PC-3 (cell line): ENCODE data around the gene ERAP2. TPM values are rescaled to one million over a fixed set of nuclear protein-coding genes. Genes with fewer than 3 reads are reported as not detected.

Experiments used
- ATAC-seq: fragments of 200-7000 bp; cut with Tn5 transposase; 2 replicates; pipeline ENCODE4 v1.9.1; 2020; ENCODE audit warnings: mild to moderate bottlenecking, moderate library complexity
- BruUV-seq: library from RNA; stranded (reverse); fragments of 400-500 nt; replicated peaks from 2 replicates; lab custom pipeline; 2021; lab: Mats Ljungman, UMichigan
- CTCF ChIA-PET: fragments of 300-600 bp; sonication (Branson Sonifier 250); formaldehyde crosslinking; loops from one replicate; lab custom pipeline; 2022; ENCODE audit warnings: antibody characterized with exemption; lab: Charles Lee
- POLR2A ChIA-PET: fragments of 300-600 bp; sonication (Branson Sonifier 250); formaldehyde crosslinking; loops from one replicate; lab custom pipeline; 2022; ENCODE audit warnings: antibody characterized with exemption; ENCODE audit not compliant: unreplicated experiment; lab: Charles Lee
- DNase-seq: peaks from one replicate; pipeline ENCODE4 v3.0.0-alpha.2; 2015
- H2AFZ ChIP-seq: fragments of 300-600 bp; sonication (generic); 2 replicates; pipeline ENCODE4 v1.6.0; 2016; ENCODE audit warnings: antibody characterized with exemption, low read length
- H3F3A ChIP-seq: fragments of 300-600 bp; sonication (generic); one replicate; pipeline ENCODE4 v1.6.0; 2017; ENCODE audit warnings: antibody characterized with exemption, low read length, control low read depth, mild to moderate bottlenecking; ENCODE audit not compliant: unreplicated experiment
- H3K27ac ChIP-seq: fragments of 300-600 bp; sonication (generic); 2 replicates; pipeline ENCODE4 v1.5.1; 2016; ENCODE audit warnings: mild to moderate bottlenecking, low read length
- H3K27me3 ChIP-seq: fragments of 300-600 bp; sonication (generic); 2 replicates; pipeline ENCODE4 v1.6.1; 2016; ENCODE audit warnings: low read length, mixed read lengths
- H3K36me3 ChIP-seq: fragments of 300-600 bp; sonication (generic); 2 replicates; pipeline ENCODE4 v1.6.1; 2016; ENCODE audit warnings: low read depth, mixed run types, low read length, mixed read lengths
- H3K4me1 ChIP-seq: fragments of 300-600 bp; sonication (generic); 2 replicates; pipeline ENCODE4 v1.5.1; 2016; ENCODE audit warnings: low read length; ENCODE audit not compliant: insufficient read depth
- H3K4me2 ChIP-seq: fragments of 300-600 bp; sonication (generic); 2 replicates; pipeline ENCODE4 v1.6.0; 2016; ENCODE audit warnings: low read length
- H3K4me3 ChIP-seq: fragments of 300-600 bp; sonication (generic); 2 replicates; pipeline ENCODE4 v1.5.1; 2016; ENCODE audit warnings: mild to moderate bottlenecking, low read length, mixed read lengths
- H3K79me2 ChIP-seq: fragments of 300-600 bp; sonication (generic); 2 replicates; pipeline ENCODE4 v1.6.1; 2017; ENCODE audit warnings: low read length, mixed read lengths
- H3K9ac ChIP-seq: fragments of 300-600 bp; sonication (generic); 2 replicates; pipeline ENCODE4 v1.6.0; 2016; ENCODE audit warnings: mild to moderate bottlenecking, low read length
- H3K9me2 ChIP-seq: fragments of 300-600 bp; sonication (generic); replicated peaks from 2 replicates; pipeline ENCODE4 v1.6.1; 2016; ENCODE audit warnings: mixed run types, low read length, mixed read lengths
- H3K9me3 ChIP-seq: fragments of 300-600 bp; sonication (generic); 2 replicates; pipeline ENCODE4 v1.6.1; 2016; ENCODE audit warnings: low read length, mixed read lengths
- H4K20me1 ChIP-seq: fragments of 300-600 bp; sonication (generic); 2 replicates; pipeline ENCODE4 v1.6.1; 2016; ENCODE audit warnings: low read length, mixed read lengths
- EZH2 ChIP-seq: fragments of 300-600 bp; sonication (generic); IDR thresholded peaks from one replicate; pipeline ENCODE4 v1.6.1; 2017; ENCODE audit warnings: antibody characterized with exemption, mild to moderate bottlenecking, low read length; ENCODE audit not compliant: unreplicated experiment
- EZH2phosphoT487 ChIP-seq: fragments of 300-600 bp; sonication (generic); IDR thresholded peaks from 2 replicates; pipeline ENCODE4 v1.6.1; 2018; ENCODE audit warnings: mild to moderate bottlenecking, antibody characterized with exemption, low read length, borderline replicate concordance
- intact Hi-C: fragments of 100-400 bp; cut with micrococcal nuclease; formaldehyde crosslinking; loops from 2 replicates; pipeline ENCODE4 v1.9.0; 2023
- total RNA-seq: library from RNA; depleted of rRNA; stranded (reverse); fragments of >200 nt; gene quantifications from 2 replicates; pipeline ENCODE4 v1.2.3, GENCODE V29; 2014
- TF ChIP-seq, protein P1 (sequence below): fragments of 300-600 bp; sonication (generic); conservative IDR thresholded peaks from 2 replicates; pipeline ENCODE4 v1.5.1; 2017; ENCODE audit warnings: antibody characterized with exemption, low read depth, mild to moderate bottlenecking, low read length

The ERAP2 gene
- total RNA-seq, 1 experiment from 2014 or later, result 9.6 TPM

DNA sequence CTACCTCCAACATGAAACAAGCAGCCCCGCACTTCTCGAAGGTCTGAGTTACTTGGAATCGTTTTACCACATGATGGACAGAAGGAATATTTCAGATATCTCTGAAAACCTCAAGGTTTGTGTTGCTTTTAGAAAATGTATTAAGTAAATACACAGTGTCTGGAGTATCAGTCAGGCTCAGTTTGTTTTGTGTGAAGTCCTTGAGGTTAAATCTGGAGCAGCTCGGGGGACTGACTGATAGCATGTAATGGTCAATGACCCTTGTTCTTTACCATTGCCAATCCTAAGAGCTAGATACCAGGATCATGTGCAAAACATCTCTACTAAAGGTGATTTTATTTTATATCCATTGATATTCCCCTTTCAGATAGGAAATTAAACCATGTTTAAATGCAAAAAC lies 32.7 kb downstream of the ERAP2 start:
- CTCF ChIA-PET, result no interaction called here
- no peak overlapping the region for H2AFZ ChIP-seq
- H3K27ac ChIP-seq, result no peak overlapping the region
- intact Hi-C loops, result no loop called here
- no peaks in the 10 kb centered on the region for H3K9me2 ChIP-seq
- POLR2A ChIA-PET, result no interaction called here
- H3K79me2 ChIP-seq, result no peaks in the 10 kb centered on the region
- H3K27me3 ChIP-seq, result no peaks in the 10 kb centered on the region
- DNase-seq, result no peak
- no peak overlapping the region for H3K4me3 ChIP-seq
- no TSS peak for BruUV-seq
- no peaks in the 10 kb centered on the region for H3K36me3 ChIP-seq
- no peaks in the 10 kb centered on the region for H3F3A ChIP-seq
- no peaks in the 10 kb centered on the region for H3K4me1 ChIP-seq
- H3K4me2 ChIP-seq, result no peak overlapping the region
- H3K9ac ChIP-seq, result no peak overlapping the region
- H3K9me3 ChIP-seq, result no peaks in the 10 kb centered on the region
- TF ChIP-seq, protein P1, sequence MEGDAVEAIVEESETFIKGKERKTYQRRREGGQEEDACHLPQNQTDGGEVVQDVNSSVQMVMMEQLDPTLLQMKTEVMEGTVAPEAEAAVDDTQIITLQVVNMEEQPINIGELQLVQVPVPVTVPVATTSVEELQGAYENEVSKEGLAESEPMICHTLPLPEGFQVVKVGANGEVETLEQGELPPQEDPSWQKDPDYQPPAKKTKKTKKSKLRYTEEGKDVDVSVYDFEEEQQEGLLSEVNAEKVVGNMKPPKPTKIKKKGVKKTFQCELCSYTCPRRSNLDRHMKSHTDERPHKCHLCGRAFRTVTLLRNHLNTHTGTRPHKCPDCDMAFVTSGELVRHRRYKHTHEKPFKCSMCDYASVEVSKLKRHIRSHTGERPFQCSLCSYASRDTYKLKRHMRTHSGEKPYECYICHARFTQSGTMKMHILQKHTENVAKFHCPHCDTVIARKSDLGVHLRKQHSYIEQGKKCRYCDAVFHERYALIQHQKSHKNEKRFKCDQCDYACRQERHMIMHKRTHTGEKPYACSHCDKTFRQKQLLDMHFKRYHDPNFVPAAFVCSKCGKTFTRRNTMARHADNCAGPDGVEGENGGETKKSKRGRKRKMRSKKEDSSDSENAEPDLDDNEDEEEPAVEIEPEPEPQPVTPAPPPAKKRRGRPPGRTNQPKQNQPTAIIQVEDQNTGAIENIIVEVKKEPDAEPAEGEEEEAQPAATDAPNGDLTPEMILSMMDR, result no peak
- no peak for TF ChIP-seq EZH2
- TF ChIP-seq EZH2phosphoT487, result no peak
- no peaks in the 10 kb centered on the region for H4K20me1 ChIP-seq
- no peak for ATAC-seq

DNA sequence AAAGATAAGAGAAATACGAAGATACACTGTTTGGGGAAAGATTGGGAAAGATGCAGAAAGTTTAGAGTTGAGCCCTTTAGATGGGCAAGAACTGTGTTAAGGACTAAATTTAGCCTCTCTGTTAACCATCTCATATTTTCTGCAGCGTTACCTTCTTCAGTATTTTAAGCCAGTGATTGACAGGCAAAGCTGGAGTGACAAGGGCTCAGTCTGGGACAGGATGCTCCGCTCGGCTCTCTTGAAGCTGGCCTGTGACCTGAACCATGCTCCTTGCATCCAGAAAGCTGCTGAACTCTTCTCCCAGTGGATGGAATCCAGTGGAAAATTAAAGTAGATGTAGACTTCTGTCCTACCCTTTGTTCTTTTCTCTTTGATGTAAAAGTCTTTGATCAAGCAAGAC lies 33.1 kb downstream of the ERAP2 start:
- TF ChIP-seq EZH2phosphoT487, result no peak
- TF ChIP-seq, protein P1, result no peak
- TF ChIP-seq EZH2, result no peak
- H3K36me3 ChIP-seq, result no peaks in the 10 kb centered on the region
- no peaks in the 10 kb centered on the region for H3K79me2 ChIP-seq
- no peaks in the 10 kb centered on the region for H4K20me1 ChIP-seq
- POLR2A ChIA-PET, result no interaction called here
- H2AFZ ChIP-seq, result no peak overlapping the region
- BruUV-seq, result no TSS peak
- H3K27ac ChIP-seq, result no peak overlapping the region
- intact Hi-C loops, result no loop called here
- no peaks in the 10 kb centered on the region for H3K9me2 ChIP-seq
- no peak overlapping the region for H3K4me2 ChIP-seq
- H3K4me1 ChIP-seq, result no peaks in the 10 kb centered on the region
- H3K27me3 ChIP-seq, result no peaks in the 10 kb centered on the region
- no peak overlapping the region for H3K4me3 ChIP-seq
- CTCF ChIA-PET, result no interaction called here
- no peak overlapping the region for H3K9ac ChIP-seq
- ATAC-seq (no peak), DNase-seq (no peak)
- no peaks in the 10 kb centered on the region for H3F3A ChIP-seq
- no peaks in the 10 kb centered on the region for H3K9me3 ChIP-seq

DNA sequence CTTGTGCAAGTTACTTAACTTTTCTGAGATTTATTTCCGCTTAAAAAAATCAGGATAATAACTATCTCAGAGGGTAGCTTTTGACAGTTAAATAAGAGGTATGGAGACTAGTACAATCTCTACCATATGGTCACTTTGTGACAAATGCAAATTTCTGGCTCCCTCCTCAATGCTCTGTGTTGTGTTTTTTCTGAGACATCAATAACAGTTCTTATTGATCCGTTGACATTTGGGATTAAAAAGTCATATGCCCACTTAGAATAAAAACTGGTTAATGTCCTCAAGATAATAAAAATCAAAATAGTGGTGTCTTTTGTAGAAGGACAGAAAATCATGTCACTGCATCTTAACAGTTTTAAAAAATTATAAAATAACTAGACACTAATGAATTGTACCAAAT lies 34.8 kb downstream of the ERAP2 start:
- ATAC-seq (no peak), DNase-seq (no peak)
- Histone ChIP-seq H4K20me1 (no peaks in the 10 kb centered on the region), H3K4me3 (no peak overlapping the region), H3K9me2 (no peaks in the 10 kb centered on the region), H3F3A (no peaks in the 10 kb centered on the region), H3K79me2 (no peaks in the 10 kb centered on the region), H3K9ac (no peak overlapping the region), H3K27me3 (no peaks in the 10 kb centered on the region), H3K27ac (no peak overlapping the region), H2AFZ (no peak overlapping the region), H3K4me2 (no peak overlapping the region), H3K36me3 (no peaks in the 10 kb centered on the region), H3K4me1 (no peaks in the 10 kb centered on the region), H3K9me3 (no peaks in the 10 kb centered on the region)
- ChIA-PET POLR2A (no interaction called here), CTCF (no interaction called here)
- TF ChIP-seq EZH2 (no peak), EZH2phosphoT487 (no peak)
- TF ChIP-seq, protein P1, result no peak
- no TSS peak for BruUV-seq
- intact Hi-C loops, result no loop called here
